GM13976 (cell line): ENCODE results near the gene MED13L.

Experiments
- DNase-seq: peaks from one replicate; pipeline ENCODE4 v3.0.0; 2012; ENCODE audit warnings: low spot score
- in situ Hi-C: fragments of 300-500 bp; cut with MboI; formaldehyde crosslinking; loops from one replicate; pipeline ENCODE4 v1.12.0; 2022; ENCODE audit warnings: low sequenced_read_pairs, mixed read lengths, inconsistent platforms; ENCODE audit not compliant: unreplicated experiment
- TF ChIP-seq, protein P1 (sequence below): IDR thresholded peaks from 2 replicates; pipeline ENCODE4 v1.5.1; 2012; ENCODE audit warnings: borderline replicate concordance, mild to moderate bottlenecking; ENCODE audit not compliant: insufficient read depth; ENCODE audit errors: extremely low read depth, missing control alignments, control extremely low read depth

The MED13L gene

DNA sequence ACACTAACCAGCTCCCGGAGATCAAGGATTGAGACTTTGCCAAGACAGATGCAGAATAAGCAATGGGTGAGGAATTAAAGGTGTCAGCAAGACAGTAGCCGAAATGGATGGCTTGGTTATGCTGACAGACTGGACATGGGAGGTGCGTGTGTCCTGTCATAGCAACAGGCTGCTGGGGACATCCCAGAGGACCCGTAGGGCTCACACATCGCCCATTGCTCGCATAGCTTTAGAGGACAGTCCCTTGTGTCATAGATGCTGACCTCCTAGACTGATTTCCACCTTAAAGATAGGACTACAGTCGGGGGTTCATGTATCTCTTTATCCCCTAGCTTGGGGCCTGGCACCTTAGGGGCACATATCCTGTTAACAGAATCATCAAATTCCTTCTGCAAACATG lies 324.5 kb downstream of the MED13L start:
- in situ Hi-C loops: no loop called here
- no peak for DNase-seq
- TF ChIP-seq, protein P1, sequence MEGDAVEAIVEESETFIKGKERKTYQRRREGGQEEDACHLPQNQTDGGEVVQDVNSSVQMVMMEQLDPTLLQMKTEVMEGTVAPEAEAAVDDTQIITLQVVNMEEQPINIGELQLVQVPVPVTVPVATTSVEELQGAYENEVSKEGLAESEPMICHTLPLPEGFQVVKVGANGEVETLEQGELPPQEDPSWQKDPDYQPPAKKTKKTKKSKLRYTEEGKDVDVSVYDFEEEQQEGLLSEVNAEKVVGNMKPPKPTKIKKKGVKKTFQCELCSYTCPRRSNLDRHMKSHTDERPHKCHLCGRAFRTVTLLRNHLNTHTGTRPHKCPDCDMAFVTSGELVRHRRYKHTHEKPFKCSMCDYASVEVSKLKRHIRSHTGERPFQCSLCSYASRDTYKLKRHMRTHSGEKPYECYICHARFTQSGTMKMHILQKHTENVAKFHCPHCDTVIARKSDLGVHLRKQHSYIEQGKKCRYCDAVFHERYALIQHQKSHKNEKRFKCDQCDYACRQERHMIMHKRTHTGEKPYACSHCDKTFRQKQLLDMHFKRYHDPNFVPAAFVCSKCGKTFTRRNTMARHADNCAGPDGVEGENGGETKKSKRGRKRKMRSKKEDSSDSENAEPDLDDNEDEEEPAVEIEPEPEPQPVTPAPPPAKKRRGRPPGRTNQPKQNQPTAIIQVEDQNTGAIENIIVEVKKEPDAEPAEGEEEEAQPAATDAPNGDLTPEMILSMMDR: no peak

DNA sequence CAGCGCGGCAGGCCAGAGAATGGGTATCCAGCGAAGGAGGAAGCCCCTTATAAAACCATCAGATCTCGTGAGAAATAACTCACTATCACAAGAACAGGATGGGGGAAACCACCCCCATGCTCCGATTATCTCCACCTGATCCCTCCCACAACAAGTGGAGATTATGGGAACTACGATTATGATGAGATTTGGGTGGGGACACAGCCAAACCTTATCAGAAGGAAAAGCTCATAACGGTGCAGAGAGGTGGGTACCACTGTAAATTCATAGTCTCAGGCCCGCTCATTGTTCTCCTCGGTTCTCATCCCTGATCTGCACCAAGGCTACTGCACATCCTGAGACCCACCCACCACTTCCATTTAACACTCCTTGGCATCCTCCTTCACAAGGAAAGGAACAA lies 326.5 kb downstream of the MED13L start:
- TF ChIP-seq, protein P1: no peak
- in situ Hi-C loops: no loop called here
- no peak for DNase-seq

DNA sequence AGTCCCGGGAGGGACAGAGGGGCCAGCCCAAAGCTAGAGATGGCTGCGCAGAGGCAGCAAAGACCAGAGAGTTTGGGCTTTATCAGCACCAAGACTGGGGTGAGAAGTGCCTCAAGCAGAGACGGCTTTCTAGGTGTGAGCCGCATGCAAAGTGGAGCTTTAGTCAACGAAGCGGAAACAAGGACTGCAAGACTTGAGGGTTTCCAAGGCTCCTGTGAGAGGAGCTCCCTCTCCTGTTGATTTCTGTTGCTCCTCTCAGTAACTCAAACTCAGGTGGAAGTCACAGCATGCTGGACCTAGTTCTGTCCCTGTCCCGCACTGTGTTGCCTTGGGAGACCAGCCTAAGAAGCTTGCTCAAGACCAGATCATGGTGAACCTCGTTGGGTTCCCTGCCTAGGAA lies 327.8 kb downstream of the MED13L start:
- in situ Hi-C loops: no loop called here
- TF ChIP-seq, protein P1: no peak
- DNase-seq: no peak

DNA sequence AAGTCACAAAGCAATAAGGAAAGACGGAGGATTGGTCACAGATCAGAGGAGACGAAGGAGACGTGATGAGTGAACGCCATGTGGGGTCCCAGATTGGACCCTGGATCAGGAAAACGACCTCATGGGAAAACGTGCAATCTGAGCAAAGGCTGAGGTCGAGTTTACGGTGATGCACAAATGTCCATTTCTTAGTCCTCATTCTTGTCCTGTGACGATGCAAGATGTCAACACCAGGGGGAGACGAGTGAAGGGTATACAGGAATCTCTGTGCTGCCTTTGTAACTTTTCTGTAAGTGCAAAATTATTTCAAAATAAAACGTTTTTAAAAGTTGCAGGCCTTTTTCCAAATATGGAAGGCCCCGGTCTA lies 329.8 kb downstream of the MED13L start:
- in situ Hi-C loops: no loop called here
- no peak for DNase-seq
- TF ChIP-seq, protein P1: peak; percentile 1

DNA sequence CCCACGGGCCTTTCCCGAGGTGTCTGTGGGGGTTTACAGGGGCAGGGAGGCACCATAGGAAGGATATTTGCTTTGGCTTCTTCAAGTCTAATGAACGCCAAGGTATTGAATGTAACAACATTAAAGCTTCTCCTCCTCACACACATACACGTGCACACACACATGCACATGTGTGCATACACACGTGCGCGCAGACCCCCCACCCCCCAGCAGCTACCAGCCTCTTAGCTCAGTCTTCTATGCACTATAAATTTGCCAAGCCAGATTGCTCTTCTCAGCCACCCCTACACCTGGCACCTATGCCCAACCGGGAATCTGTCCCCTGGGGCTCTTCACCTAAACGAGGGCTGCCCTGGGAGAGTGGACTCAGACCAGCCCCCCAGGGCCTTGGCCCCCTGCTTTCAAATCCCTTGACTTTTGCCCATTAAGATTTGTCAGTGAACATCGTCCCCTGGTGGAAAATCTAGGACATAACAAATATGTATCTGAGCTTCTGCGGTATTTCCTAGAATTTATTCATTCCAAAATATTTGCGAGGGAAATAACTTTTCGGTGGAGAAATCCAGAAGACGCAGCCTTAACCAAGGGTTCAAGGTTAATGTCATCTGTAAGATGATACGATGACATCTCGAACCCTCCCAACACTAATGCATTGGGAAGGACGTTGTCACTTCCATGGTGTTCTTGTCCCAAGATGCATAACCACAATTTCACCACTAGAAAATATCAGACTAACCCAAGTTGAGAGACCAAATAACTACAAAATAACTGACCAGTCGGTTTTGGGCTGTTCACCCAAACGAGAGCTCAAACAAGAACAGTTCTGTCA lies 330.4 kb downstream of the MED13L start:
- TF ChIP-seq, protein P1: peak; percentile 14
- in situ Hi-C loops: no loop called here
- DNase-seq: no peak

DNA sequence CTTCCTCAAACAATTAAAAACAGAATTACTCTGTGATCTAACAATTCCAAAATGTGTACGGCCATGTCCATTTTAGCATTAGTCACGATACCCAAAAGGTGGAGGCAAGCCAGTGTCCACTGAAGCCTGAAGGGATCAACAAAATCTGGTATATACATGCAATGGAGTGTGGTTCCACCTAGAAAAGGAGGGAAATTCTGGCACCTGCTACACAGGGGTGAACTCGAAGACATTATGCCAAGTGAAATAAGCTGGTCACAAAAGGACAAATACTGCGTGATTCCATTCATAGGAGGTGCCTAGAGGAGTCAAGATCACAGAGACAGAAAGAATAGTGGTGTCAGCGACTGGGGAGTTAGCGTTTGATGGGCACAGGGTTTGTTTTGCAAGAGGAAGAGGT lies 331.4 kb downstream of the MED13L start:
- TF ChIP-seq, protein P1: no peak
- no peak for DNase-seq
- in situ Hi-C loops: no loop called here
